Tibial nerve (tissue), 4 donors: Measurements from ENCODE around the gene GOLGA6L2. TPM values are rescaled to one million over a fixed set of nuclear protein-coding genes. Genes with fewer than 3 reads are reported as not detected.

Source experiments
- DNase-seq, 2 donors: peaks; one replicate each; pipeline ENCODE4 v3.0.0-alpha.2; 2019; ENCODE audit warnings: low spot score in 2 of 2
- H3K27ac ChIP-seq, 4 donors: fragments of 200-600 bp; sonication (generic) in 3 of 4; one replicate each; pipeline ENCODE4 v1.5.1; 2017 to 2019; ENCODE audit warnings: mild to moderate bottlenecking in 1 of 4
- H3K27me3 ChIP-seq, 2 donors: fragments of 200-600 bp; sonication (generic) in 1 of 2; one replicate each; pipeline versions ENCODE4 v1.5.1 to v1.6.0; 2017 to 2019
- H3K36me3 ChIP-seq, 3 donors: fragments of 200-600 bp; sonication (generic); one replicate each; pipeline ENCODE4 v1.5.1; 2018 to 2019
- H3K4me1 ChIP-seq, 4 donors: fragments of 200-600 bp; sonication (generic) in 3 of 4; one replicate each; pipeline ENCODE4 v1.5.1; 2017 to 2019
- H3K4me3 ChIP-seq, 4 donors: fragments of 200-600 bp; sonication (generic) in 3 of 4; one replicate each; pipeline ENCODE4 v1.5.1; 2017 to 2019; ENCODE audit warnings: mild to moderate bottlenecking in 1 of 4, moderate library complexity in 1 of 4
- H3K9me3 ChIP-seq, 4 donors: fragments of 200-600 bp; sonication (generic) in 3 of 4; one replicate each; pipeline ENCODE4 v1.5.1; 2017 to 2019
- EP300 ChIP-seq, 2 donors: sonication (generic); formaldehyde crosslinking; IDR thresholded peaks; one replicate each; pipeline ENCODE4 v1.6.1; 2017; ENCODE audit warnings: antibody characterized with exemption in 2 of 2, mild to moderate bottlenecking in 1 of 2
- POLR2A ChIP-seq, 2 donors: fragments of 450-650 bp; IDR thresholded peaks; one replicate each; pipeline ENCODE4 v1.6.1; 2017; ENCODE audit warnings: antibody characterized with exemption in 2 of 2, mild to moderate bottlenecking in 2 of 2, moderate library complexity in 2 of 2
- WGBS, 2 donors: methylation state at CpG; one replicate each; pipeline ENCODE4 v1.1.5; 2018; 5-methylcytosine and 5-hydroxymethylcytosine counted together
- total RNA-seq, 4 donors: library from RNA; depleted of rRNA; stranded (reverse); fragments of >200 nt; gene quantifications; one replicate each; pipeline ENCODE4 v1.1.0, GENCODE V29; 2016
- TF ChIP-seq, protein P1 (sequence below), 5 experiments: fragments of 200-600 bp in 3 of 5; fragments of 450-650 bp in 2 of 5; sonication (generic) in 3 of 5; IDR thresholded peaks; one replicate each; pipeline ENCODE4 v1.5.1; 2016 to 2019; ENCODE audit warnings: antibody characterized with exemption in 5 of 5, mild to moderate bottlenecking in 3 of 5, moderate library complexity in 2 of 5

Gene GOLGA6L2
- total RNA-seq, 4 donors from 2014 or later = not detected

DNA sequence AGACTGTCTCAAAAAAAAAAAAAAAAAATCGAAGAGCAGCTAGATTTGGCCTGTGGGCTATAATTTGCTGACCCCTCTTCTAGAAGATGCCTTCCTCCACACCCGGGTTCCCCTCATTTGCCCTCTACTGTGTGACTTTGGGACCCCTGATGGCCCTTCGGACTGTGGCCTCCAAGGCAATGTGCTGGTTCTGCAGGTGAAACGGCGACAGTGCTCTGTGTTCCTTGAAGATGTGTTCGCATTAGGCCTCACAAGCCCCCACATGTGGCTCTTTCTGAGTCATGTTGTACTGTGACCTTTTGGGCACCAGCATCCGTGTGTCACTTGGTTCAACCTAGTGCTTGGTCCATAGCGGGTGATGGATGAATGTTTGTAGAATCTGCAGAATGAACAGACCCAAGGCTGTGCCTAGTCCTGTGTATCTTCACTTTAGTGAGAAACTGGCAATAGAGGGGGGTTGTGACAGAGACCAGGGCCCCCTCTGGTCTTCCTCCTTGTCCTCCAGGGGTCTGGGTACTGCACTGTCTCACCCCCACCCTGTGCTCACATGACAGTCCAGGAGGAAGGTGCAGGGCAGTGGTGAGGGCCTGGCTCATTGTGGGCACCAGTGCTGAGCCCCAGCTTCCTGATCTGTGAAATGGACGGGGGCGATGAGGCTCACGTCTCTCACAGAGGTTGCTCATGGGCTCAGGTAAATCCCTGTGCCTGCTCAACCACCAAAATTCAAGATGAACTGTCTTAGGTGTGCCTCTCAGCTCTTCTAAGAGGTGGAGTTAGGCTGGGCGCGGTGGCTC lies 22.7 kb downstream of the GOLGA6L2 start:
- DNase-seq = no peak
- no peaks in the 10 kb centered on the region for H3K4me1 ChIP-seq
- no peak overlapping the region for H3K4me3 ChIP-seq
- no peak for TF ChIP-seq POLR2A (IDR thresholded peaks at IDR 0.05)
- TF ChIP-seq EP300 (IDR thresholded peaks at IDR 0.05) = no peak
- TF ChIP-seq, protein P1, sequence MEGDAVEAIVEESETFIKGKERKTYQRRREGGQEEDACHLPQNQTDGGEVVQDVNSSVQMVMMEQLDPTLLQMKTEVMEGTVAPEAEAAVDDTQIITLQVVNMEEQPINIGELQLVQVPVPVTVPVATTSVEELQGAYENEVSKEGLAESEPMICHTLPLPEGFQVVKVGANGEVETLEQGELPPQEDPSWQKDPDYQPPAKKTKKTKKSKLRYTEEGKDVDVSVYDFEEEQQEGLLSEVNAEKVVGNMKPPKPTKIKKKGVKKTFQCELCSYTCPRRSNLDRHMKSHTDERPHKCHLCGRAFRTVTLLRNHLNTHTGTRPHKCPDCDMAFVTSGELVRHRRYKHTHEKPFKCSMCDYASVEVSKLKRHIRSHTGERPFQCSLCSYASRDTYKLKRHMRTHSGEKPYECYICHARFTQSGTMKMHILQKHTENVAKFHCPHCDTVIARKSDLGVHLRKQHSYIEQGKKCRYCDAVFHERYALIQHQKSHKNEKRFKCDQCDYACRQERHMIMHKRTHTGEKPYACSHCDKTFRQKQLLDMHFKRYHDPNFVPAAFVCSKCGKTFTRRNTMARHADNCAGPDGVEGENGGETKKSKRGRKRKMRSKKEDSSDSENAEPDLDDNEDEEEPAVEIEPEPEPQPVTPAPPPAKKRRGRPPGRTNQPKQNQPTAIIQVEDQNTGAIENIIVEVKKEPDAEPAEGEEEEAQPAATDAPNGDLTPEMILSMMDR (IDR thresholded peaks at IDR 0.05) = no peak
- no peaks in the 10 kb centered on the region for H3K27me3 ChIP-seq
- H3K27ac ChIP-seq = no peak overlapping the region
- no peaks in the 10 kb centered on the region for H3K36me3 ChIP-seq
- no peaks in the 10 kb centered on the region for H3K9me3 ChIP-seq
- WGBS, 2 donors = 87 to 90% methylated on average over 13 of the region's 13 CpGs

DNA sequence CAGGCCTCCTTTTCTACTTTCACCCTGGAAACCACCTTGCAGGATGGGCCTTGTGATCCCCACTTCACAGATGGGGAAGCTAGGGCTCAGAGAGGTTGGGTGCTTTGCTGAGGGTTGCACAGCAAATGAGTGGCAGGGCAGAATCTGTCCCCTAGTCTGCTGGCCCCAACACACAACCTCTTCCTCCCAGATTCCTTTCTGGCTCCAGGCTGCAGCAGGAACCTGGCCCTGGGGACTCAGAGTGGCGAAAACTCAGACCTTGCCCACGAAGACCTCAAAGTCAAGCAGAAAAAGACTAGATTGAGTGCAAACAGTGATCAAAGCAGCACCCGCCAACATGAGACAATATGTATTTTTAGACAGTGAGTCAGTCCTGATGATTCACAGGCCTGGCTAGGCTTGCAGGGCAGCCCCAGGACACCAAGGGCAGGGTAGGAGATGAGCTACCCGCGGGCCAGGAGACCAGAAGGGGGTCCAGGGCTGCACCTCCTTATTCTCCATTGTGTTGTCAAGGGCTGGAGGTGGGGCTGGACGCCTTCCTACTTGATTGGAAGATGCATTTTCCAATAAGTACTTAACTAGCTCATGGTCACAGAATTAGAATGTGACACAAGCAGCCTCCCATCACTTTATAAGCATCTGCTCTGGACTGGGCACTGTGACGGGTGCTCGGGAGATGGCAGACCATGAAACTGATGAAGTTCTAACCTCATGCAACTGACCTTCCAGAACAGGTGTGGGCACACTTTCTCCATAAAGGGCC lies 23.9 kb downstream of the GOLGA6L2 start:
- WGBS, 2 donors = 60 to 82% methylated on average over 8 of the region's 8 CpGs
- no peak overlapping the region for H3K27ac ChIP-seq
- DNase-seq = no peak
- no peaks in the 10 kb centered on the region for H3K36me3 ChIP-seq
- H3K9me3 ChIP-seq = no peaks in the 10 kb centered on the region
- no peaks in the 10 kb centered on the region for H3K27me3 ChIP-seq
- no peaks in the 10 kb centered on the region for H3K4me1 ChIP-seq
- TF ChIP-seq EP300 (IDR thresholded peaks at IDR 0.05) (no peak), POLR2A (IDR thresholded peaks at IDR 0.05) (no peak)
- TF ChIP-seq, protein P1 (IDR thresholded peaks at IDR 0.05) = no peak
- no peak overlapping the region for H3K4me3 ChIP-seq

DNA sequence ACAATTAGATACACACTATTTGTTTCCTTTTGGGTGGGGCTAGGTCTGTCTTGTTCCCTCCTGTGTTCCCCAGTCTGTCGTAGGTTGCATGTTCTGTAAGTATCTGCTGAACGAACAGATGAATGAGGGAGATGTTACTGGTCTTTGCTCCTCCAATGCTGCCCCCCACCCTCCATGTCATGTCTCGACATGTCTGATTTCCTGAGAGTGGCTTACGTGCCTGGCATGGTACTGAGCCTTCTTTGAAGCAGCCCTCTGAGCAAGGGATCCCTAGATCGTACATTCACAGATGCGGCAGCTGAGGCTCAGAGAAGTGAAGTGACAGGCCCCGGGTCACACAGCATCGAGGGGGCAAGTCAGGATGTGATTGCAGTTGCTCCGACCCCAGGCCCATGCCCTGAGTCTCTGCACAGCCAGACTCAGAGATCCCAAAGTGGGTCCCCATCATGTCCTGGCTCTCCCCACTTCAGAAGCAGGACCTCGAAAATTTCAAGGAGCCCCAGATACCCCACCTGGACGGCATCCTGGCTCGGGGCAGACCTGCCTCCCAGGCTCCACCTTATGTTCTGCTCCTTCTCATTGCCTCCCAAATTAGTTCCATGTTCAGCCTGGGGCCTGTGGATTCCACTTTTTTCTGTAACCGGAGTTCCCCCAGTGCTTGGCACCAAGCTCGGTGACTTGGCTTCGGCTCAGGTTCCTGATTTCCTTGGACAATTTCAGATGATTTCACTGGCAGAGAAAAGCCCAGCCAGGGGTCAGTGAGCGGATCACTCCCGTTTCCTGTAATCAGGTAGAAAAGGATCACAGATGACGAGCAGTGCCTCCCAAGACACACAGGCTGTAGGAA lies 24.7 kb downstream of the GOLGA6L2 start:
- WGBS, 2 donors = 80 to 87% methylated on average over 15 to 18 of the region's 18 CpGs
- Histone ChIP-seq H3K4me3 (no peak overlapping the region), H3K27me3 (no peaks in the 10 kb centered on the region), H3K4me1 (no peaks in the 10 kb centered on the region), H3K9me3 (no peaks in the 10 kb centered on the region), H3K36me3 (no peaks in the 10 kb centered on the region), H3K27ac (no peak overlapping the region)
- TF ChIP-seq POLR2A (IDR thresholded peaks at IDR 0.05) = no peak
- no peak for TF ChIP-seq EP300 (IDR thresholded peaks at IDR 0.05)
- TF ChIP-seq, protein P1 (IDR thresholded peaks at IDR 0.05) = no peak
- no peak for DNase-seq

DNA sequence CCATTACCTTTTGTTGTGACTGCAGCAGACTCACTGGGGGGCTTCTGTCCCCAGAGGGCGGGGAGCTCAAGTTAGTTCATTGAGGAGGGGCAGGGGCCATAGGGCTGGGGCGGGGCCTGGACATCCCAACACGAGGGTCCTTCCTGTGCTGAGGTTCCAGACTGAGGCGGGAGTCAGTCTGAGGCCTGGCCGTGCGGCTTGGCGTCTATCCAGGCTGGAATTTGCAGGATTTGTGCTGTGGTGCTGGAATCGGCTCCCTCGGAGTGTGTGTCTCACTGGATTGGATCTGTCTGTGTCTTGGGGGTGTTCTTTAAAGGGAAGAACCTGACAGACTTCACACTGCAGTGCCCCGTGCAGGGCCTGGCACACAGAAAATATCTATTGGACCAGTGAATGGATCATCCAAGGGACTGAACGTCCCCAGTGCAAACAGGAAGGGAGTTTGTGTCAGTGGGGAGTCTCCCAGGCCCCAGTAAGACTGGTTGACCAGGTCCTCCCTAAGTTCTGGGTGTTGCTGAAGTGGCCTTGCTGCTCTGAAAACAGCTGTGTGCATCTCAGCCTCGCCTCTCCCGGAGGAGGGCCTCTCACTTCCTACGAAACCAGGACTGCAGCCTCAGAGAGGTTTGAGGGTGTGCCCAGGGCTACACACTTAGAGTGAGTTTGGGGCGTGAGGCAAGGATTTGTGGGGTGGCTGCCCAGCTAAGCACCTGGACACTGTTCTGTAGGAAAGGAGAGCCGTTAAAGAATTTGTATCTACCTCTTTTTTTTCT lies 26.1 kb downstream of the GOLGA6L2 start:
- 60 to 70% methylated on average over 16 of the region's 16 CpGs for WGBS, 2 donors
- DNase-seq = no peak
- Histone ChIP-seq H3K4me1 (no peaks in the 10 kb centered on the region), H3K36me3 (no peaks in the 10 kb centered on the region), H3K4me3 (no peak overlapping the region), H3K27ac (no peak overlapping the region), H3K27me3 (no peaks in the 10 kb centered on the region), H3K9me3 (peaks cover 0 to 5% (median 0%) of the 10 kb centered on the region in 4 donors)
- TF ChIP-seq EP300 (IDR thresholded peaks at IDR 0.05) = no peak
- TF ChIP-seq POLR2A (IDR thresholded peaks at IDR 0.05) = no peak
- TF ChIP-seq, protein P1 (IDR thresholded peaks at IDR 0.05) = no peak
